A549 (cell line): ENCODE data around the gene MDGA2.

Experiments
- EP300 ChIP-seq, 2 experiments: fragments of >200 bp; sonication (Bioruptor Twin); formaldehyde crosslinking; IDR thresholded peaks; 2 replicates in 1 of 2; 3 replicates in 1 of 2; pipeline ENCODE4 v1.6.1; 2016 to 2017
- ESRRA ChIP-seq: fragments of 150-350 bp; IDR thresholded peaks from 2 replicates; pipeline ENCODE4 v1.6.1; 2014; ENCODE audit warnings: mild to moderate bottlenecking, low read length, borderline replicate concordance
- HOXA7 ChIP-seq: fragments of 250-450 bp; sonication (Bioruptor Pico); IDR thresholded peaks from 2 replicates; pipeline ENCODE4 v1.5.0; 2020; ENCODE audit warnings: mild to moderate bottlenecking, moderate library complexity
- MYC ChIP-seq: IDR thresholded peaks from 2 replicates; pipeline ENCODE4 v1.6.1; 2012; ENCODE audit warnings: mild to moderate bottlenecking, inconsistent platforms, low read length, improper control_type of control experiment, borderline replicate concordance
- NR3C1 ChIP-seq: fragments of >200 bp; sonication (Bioruptor Twin); formaldehyde crosslinking; IDR thresholded peaks from 3 replicates; pipeline ENCODE4 v1.6.1; 2017
- POLR2A ChIP-seq: IDR thresholded peaks from 2 replicates; pipeline ENCODE4 v1.6.1; 2012; ENCODE audit warnings: mild to moderate bottlenecking, low read length
- RCOR1 ChIP-seq: fragments of 150-350 bp; IDR thresholded peaks from 2 replicates; pipeline ENCODE4 v1.6.1; 2014; ENCODE audit warnings: antibody characterized with exemption, low read length, low read depth
- REST ChIP-seq: fragments of 200-600 bp; sonication (generic); IDR thresholded peaks from 2 replicates; pipeline ENCODE4 v1.6.1; 2016; ENCODE audit warnings: antibody characterized with exemption, mild to moderate bottlenecking, moderate library complexity
- RFX5 ChIP-seq: fragments of 450-650 bp; IDR thresholded peaks from 2 replicates; pipeline ENCODE4 v1.7.1; 2014; ENCODE audit warnings: antibody characterized with exemption, mild to moderate bottlenecking, moderate library complexity
- SMC3 ChIP-seq: fragments of >200 bp; sonication (Bioruptor Twin); formaldehyde crosslinking; IDR thresholded peaks from 3 replicates; pipeline ENCODE4 v1.6.1; 2018; ENCODE audit warnings: inconsistent platforms
- ZSCAN20 ChIP-seq: fragments of 250-450 bp; sonication (Bioruptor Pico); IDR thresholded peaks from 2 replicates; pipeline ENCODE4 v1.8.0; 2022; ENCODE audit warnings: mild to moderate bottlenecking, moderate library complexity
- TF ChIP-seq, protein P1 (sequence below): fragments of >200 bp; sonication (Bioruptor Twin); formaldehyde crosslinking; IDR thresholded peaks from 3 replicates; pipeline ENCODE4 v1.5.1; 2016

DNA sequence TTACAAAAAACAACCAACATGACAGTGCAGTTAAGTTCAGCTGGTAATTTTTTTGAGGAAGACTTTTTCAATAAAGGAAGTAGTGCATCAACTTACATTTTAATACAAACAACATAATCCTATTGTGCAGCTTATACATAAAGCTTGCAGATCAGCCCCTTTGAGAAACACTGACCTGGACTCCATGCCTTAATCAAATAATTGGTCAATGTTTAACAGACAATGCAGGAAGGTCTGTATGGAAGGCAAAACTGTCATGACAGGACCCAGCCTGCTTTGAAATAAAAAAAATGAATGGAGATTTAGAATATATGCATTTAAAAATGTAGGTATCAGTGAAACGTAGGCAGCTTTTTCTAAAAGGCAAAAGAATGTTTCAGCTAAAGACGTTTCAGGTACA lies 702.1 kb downstream of the MDGA2 start:
- no peak for TF ChIP-seq SMC3
- no peak for TF ChIP-seq RCOR1
- TF ChIP-seq, protein P1, sequence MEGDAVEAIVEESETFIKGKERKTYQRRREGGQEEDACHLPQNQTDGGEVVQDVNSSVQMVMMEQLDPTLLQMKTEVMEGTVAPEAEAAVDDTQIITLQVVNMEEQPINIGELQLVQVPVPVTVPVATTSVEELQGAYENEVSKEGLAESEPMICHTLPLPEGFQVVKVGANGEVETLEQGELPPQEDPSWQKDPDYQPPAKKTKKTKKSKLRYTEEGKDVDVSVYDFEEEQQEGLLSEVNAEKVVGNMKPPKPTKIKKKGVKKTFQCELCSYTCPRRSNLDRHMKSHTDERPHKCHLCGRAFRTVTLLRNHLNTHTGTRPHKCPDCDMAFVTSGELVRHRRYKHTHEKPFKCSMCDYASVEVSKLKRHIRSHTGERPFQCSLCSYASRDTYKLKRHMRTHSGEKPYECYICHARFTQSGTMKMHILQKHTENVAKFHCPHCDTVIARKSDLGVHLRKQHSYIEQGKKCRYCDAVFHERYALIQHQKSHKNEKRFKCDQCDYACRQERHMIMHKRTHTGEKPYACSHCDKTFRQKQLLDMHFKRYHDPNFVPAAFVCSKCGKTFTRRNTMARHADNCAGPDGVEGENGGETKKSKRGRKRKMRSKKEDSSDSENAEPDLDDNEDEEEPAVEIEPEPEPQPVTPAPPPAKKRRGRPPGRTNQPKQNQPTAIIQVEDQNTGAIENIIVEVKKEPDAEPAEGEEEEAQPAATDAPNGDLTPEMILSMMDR: no peak
- no peak for TF ChIP-seq ZSCAN20 (CRISPR knock-in tag)
- no peak for TF ChIP-seq MYC
- TF ChIP-seq REST: no peak
- no peak for TF ChIP-seq NR3C1
- no peak for TF ChIP-seq ESRRA
- no peak for TF ChIP-seq HOXA7 (CRISPR knock-in tag)
- no peak for TF ChIP-seq POLR2A
- TF ChIP-seq EP300 (IDR thresholded peaks at IDR 0.05): no peak
- TF ChIP-seq RFX5: no peak
